Colon (tissue), 2 donors: ENCODE results near the gene TUBA1C.
"Not testable (repeated sequence)": the region's sequence is repeated elsewhere in the genome, so short reads cannot be mapped to it uniquely, and the experiment has no call there.

ENCODE experiments used
- FAIRE-seq: peaks from 2 replicates; lab custom pipeline; 2012; peaks lifted over from hg19 to GRCh38; lab: Jason Lieb, UNC
- donor health status: control.
- donor health status: control.

TUBA1C gene

GRCh38 chr12:49255857-49256637 lies 8.8 kb upstream of the TUBA1C start:
- FAIRE-seq = no peak

GRCh38 chr12:49257508-49258184 lies 7.2 kb upstream of the TUBA1C start:
- FAIRE-seq = not testable (repeated sequence)

DNA sequence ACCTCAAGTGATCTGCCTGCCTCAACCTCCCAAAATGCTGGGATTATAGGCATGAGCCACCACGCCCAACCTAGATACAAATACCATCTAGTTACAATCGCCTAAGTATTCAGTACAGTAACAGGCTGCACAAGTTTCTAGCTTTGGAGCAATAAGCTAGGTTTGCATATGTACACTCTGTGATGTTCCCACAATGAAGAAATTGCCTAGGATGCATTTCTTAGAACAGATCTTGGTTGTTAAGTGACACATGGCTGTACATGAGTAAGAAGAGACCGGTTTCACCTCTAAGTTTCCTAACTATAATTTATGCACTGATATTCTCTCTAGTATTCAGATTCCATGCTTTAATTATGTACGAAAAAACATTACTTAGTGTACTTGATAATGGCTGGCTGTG lies 5.4 kb upstream of the TUBA1C start:
- no peak for FAIRE-seq

- FAIRE-seq = no peak
Measured at GRCh38 chr12:49260166-49260565, 4.7 kb upstream of the TUBA1C start.

- FAIRE-seq = no peak
Measured at GRCh38 chr12:49260571-49261363, 4.1 kb upstream of the TUBA1C start.

DNA sequence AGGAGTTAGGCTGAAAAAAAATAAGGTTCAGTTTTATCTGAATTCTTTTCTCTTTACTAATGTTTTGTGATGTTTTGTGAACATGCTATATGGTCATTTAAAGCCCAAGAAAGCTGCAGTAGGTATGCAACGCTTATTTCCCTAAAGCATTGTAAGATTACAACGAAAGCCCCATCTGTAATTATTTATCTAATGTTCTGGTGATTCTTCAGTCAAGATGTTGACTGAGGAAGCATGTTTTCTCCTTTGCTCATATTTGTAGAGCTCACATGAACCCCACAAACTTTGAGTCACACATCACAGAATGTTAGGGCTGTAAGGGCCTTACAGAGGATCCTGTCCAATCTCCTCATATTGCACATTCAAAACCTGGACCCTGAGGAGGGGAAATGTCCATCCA lies 3.2 kb upstream of the TUBA1C start:
- no peak for FAIRE-seq

DNA sequence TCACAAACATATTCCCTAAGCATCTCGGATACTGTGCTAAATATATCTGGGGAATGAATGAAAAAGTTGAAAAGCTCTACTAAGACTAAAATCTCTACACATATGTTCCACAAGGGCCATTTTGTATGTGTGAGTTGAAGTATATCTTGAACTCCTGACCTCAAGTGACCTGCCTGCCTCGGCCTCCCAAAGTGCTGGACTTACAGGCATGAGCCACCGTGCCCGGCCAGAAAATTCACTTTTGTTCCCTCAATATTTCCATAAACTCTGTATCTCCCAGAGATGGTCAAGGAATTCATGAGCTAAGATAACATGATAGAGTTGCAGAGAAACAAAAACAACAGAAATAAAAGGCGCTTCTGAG lies 1.5 kb upstream of the TUBA1C start:
- no peak for FAIRE-seq

- no peak for FAIRE-seq
Measured at GRCh38 chr12:49264466-49264872, 413 bp upstream of the TUBA1C start.

DNA sequence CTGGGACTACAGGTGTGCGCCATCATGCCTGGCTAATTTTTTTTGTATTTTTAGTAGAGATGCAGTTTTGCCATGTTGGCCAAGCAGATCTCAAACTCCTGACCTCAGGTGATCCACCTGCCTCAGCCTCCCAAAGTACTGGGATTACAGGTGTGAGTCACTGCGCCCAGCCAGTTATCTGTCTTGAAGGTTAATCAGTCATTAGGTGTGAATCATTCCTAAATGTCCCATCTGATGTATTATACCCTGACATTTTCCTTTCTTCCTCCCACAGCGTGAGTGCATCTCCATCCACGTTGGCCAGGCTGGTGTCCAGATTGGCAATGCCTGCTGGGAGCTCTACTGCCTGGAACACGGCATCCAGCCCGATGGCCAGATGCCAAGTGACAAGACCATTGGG lies 4.3 kb downstream of the TUBA1C start:
- not testable (repeated sequence) for FAIRE-seq

DNA sequence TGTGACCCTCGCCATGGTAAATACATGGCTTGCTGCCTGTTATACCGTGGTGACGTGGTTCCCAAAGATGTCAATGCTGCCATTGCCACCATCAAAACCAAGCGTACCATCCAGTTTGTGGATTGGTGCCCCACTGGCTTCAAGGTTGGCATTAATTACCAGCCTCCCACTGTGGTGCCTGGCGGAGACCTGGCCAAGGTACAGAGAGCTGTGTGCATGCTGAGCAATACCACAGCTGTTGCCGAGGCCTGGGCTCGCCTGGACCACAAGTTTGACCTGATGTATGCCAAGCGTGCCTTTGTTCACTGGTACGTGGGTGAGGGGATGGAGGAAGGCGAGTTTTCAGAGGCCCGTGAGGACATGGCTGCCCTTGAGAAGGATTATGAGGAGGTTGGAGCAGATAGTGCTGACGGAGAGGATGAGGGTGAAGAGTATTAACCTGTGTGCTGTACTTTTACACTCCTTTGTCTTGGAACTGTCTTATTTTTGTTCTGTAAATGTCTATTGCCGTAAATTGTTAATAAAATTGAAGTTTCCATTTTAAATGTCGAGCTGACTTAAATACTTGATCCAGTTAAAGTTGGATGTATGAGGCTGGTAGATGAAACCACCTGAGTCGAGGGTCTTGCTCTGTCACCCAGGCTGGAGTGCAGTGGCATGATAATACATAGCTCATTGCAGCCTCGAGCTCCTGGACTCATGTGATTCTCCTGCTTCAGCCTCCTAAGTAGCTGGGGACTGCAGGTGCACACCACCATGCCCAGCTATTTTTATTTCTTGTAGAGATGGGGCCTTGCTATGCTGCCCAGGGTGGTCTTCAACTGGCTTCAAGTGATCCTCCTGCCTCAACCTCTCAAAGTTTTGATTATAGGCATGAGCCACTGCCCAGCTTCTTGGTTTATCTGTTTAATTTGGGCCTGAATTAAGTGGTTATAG lies 8.2 kb downstream of the TUBA1C start:
- FAIRE-seq = no peak

- FAIRE-seq = no peak
Measured at GRCh38 chr12:49273726-49274395, 9.0 kb downstream of the TUBA1C start.

- no peak for FAIRE-seq
Measured at GRCh38 chr12:49274396-49275069, 9.7 kb downstream of the TUBA1C start.

DNA sequence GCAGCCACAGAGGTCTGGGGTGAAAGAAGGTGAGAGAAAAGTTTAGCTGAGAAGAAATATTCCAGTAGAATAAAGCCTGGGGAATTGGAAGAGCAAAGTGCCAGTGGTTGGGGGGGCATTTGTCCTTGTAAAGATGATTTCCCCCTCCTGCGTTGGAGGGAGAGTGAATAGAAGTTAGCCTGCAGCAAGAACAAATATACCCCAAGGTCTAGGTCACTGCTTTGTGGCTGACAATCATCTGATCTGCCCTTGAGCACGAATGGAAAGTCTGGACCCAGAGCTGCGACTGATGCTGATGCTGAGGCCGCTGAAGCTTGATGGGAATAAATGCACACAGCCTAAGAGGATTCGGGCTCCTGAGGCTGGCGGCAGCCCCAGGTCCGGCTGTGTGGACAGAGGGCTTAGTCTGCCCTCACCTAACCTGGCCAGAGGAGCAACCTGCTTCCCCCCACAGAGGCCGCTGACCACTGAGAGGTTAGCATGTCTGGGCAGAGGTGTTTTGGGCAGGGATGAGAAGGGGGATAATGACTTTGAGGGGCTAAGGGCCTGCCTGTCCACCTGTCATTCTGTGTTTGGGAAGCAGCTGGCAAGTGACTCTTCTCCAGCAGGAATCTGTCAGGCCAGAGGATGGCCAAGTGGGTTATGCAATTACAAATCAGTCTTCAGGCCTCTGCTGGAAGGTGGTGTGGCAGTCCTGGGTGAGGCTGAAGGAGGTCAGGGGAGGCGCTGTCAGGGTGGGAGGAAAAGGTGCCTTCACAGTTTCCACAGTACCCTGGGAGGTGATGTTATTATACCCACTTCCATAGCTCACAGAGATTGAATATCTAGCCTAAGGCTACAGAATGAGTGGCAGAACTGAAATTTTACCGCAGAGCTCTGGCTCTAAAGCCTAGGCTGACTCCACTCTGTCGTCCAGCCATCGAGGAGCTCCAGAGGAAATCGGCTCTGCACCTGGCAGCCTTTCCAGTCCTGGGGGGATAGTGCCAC lies 11.7 kb downstream of the TUBA1C start:
- FAIRE-seq = no peak

DNA sequence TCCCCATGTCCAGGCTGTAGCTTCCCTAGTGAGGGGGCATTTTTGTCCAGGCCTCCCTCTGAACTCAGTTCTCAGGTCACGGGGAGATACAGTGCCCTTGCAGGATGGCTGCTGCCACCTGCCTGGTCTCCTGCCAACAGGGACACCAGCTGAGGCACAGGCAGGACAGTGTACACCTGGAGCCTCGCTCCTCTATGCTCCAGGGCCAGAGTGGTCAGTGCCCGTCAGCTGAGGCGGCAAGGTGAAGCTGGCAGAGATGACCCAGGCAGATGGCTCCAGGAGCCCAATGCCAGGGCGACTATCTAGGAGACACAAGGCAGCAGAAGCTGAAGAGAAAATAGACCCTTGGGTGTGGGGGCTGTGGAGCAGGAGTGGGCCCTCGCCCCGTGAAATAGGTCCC lies 12.6 kb downstream of the TUBA1C start:
- no peak for FAIRE-seq

DNA sequence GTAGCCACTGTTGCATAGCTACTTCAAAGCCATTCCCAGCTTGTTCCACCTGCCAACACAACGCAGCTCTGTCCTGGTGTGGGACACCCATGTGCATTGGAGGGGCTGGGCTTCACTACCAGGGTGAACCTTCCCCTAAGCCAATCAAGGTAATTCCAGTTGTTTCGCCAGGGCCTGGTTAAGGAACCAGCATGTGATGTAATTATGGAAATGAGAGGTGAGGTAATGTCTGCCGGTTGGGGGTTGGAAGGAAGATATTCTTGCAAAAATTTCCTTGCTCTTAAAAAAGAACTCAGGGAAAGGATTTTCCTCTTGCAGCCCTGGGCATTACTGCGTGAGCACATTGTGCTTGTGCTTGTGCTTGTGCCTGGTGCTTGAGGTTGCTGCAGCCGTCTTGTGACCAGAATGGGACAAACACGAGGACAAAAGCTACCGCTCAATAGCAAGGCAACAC lies 14.9 kb downstream of the TUBA1C start:
- no peak for FAIRE-seq

GRCh38 chr12:49280545-49280944 lies 15.7 kb downstream of the TUBA1C start:
- FAIRE-seq = not testable (repeated sequence)

DNA sequence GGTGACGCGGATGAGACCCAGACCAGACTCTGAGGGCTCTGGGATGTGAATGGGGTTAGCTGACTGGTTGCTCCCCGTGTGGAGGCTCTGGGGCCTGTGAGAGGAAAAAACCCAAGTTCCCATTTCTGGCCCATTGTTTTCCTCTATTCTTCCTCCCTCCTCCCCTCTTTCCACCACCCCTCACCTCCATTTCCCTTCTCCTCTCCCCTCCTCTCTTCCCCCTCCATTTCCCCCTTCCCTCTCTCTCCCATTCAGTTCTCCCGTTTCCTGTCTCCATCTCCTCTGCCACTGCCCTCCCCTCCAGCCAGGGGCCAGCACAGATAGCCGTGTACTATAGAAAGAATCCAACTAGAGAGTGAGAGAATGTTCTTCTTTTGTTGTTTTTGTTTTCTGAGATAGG lies 17.4 kb downstream of the TUBA1C start:
- no peak for FAIRE-seq

DNA sequence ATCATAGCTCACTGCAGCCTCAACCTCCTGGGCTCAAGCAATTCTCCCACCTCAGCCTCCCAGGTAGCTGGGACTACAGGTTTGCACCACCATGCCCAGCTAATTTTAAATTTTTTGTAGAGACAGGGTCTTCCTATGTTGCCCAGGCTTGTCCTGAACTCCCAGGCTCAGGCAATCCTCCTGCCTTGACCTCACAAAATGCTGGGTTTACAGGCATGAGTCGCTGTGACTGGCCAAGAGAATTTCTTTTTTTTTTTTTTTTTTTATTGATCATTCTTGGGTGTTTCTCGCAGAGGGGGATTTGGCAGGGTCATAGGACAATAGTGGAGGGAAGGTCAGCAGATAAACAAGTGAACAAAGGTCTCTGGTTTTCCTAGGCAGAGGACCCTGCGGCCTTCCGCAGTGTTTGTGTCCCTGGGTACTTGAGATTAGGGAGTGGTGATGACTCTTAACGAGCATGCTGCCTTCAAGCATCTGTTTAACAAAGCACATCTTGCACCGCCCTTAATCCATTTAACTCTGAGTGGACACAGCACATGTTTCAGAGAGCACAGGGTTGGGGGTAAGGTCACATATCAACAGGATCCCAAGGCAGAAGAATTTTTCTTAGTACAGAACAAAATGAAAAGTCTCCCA lies 18.0 kb downstream of the TUBA1C start:
- FAIRE-seq = not testable (repeated sequence)
